Activated CD4-positive, alpha-beta T cell treated with anti-CD3 and anti-CD28 coated beads, Interleukin-2, amount 50 U/mL, for 1 hour (primary cell): ENCODE measurements around the gene CYP39A1.

Source experiments
- DNase-seq: peaks from one replicate; pipeline ENCODE4 v3.0.0-alpha.2; 2020

The CYP39A1 gene, protein sequence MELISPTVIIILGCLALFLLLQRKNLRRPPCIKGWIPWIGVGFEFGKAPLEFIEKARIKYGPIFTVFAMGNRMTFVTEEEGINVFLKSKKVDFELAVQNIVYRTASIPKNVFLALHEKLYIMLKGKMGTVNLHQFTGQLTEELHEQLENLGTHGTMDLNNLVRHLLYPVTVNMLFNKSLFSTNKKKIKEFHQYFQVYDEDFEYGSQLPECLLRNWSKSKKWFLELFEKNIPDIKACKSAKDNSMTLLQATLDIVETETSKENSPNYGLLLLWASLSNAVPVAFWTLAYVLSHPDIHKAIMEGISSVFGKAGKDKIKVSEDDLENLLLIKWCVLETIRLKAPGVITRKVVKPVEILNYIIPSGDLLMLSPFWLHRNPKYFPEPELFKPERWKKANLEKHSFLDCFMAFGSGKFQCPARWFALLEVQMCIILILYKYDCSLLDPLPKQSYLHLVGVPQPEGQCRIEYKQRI

DNA sequence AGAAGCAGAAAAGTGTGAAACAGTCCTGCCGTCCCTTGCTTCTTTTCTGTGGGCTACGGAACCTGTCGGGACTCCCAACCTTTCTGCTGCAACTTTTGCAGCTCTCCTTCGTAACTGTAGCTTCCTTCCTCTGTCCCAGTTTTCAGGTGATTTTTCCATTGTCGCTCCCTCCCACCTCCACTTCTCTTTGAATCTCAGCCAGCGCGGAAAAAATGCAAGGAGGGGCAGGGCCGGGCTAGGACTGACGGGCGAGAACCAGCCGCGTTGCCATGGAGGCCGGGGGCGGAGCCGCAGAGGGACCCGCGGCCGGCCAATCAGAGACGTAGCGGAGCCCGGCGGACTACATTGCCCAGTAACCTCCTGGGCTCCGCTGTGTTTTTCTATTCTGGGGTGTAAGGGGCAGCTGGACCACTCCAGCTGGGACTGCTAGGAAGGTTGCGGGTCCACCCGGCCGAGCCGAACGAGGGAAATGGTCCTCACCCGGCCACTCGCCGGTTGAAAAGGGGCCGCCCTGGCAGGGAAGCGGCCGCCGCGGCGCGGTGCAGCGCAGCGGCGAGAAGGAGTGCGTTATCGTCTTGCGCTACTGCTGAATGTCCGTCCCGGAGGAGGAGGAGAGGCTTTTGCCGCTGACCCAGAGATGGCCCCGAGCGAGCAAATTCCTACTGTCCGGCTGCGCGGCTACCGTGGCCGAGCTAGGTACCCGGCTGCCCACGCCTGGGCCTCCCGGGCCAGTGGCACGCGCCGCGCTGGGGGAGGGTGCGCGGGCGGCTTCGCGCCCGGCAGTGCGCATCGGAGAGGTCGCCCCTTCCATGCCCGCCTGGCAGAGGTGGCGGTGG, at the start of gene CYP39A1, which contains the start of gene SLC25A27:
TSS of gene CYP39A1 (minus strand) at position 216 of the 836 bp plus-strand sequence. CDS start 236 bp downstream, outside the sequence.
TSS of gene SLC25A27 (plus strand) at position 373 of the 836 bp plus-strand sequence. CDS start at position 591, 218 bp downstream.
- peak; percentile 72 for DNase-seq

DNA sequence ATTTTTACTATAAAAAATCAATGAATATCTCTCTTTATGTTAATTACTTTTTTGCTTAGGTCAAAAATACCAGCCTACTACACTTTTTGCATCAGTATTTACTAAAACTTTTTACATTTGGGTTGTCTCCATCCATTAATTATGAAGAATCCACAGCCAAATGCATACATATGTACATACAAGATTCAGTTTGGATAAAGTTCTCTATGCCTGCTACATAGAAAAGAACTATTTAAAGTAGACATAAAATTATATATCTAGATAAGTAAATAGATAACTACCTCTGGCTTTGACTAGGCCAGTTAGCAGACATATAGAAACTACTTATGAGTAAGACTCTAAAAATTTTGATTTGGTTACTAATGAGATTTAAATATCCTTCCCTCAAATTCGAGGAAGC, 47.4 kb upstream of the CYP39A1 start:
- no peak for DNase-seq

DNA sequence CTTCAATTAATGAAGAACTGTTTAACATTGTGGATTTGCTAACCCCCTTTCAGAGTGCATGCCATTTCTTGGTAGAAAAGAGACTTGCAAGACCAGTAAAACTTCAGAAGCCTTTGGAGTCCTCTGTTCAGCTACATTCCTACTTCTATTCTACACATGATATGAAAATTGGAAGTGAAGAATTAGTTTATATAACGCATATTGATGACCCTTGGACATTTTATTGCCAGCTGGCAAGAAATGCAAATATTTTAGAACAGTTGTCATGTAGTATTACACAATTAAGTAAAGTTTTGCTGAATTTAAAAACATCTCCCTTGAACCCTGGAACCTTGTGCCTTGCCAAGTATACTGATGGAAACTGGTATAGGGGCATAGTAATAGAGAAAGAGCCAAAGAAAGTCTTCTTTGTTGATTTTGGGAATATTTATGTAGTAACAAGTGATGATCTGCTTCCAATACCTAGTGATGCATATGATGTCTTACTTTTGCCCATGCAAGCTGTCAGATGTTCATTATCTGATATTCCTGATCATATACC, 38.4 kb upstream of the CYP39A1 start:
- DNase-seq, result no peak

DNA sequence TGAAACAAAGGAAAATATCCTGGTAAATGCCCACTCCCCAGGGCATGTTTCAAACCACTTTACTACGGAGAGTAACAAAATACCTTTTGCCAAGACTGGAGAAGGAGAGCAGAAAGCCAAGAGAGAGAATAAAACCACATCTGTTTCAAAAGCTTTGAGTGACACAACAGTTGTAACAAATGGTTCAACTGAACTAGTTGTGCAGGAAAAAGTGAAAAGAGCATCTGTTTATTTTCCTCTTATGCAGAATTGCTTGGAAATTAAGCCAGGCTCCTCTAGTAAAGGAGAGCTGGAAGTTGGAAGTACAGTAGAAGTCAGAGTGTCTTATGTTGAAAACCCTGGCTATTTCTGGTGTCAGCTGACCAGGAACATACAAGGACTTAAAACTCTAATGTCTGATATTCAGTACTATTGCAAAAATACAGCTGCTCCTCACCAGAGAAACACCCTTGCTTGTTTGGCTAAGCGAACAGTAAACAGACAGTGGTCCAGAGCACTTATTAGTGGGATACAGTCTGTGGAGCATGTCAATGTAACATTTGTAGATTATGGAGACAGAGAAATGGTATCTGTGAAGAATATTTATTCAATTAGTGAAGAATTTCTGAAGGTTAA, 37.6 kb upstream of the CYP39A1 start:
- DNase-seq, result no peak

DNA sequence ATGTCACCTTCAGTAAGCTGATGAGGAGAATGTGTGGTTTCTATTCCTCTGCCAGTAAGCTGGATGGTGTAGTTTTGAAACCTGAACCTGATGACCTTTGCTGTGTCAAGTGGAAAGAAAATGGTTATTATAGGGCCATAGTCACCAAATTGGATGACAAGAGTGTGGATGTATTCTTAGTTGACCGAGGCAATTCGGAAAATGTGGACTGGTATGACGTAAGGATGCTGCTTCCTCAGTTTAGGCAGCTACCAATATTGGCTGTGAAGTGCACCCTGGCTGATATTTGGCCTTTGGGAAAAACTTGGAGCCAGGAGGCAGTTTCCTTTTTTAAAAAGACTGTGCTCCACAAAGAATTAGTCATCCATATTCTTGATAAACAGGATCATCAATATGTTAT, 37.0 kb upstream of the CYP39A1 start:
- DNase-seq, result no peak

DNA sequence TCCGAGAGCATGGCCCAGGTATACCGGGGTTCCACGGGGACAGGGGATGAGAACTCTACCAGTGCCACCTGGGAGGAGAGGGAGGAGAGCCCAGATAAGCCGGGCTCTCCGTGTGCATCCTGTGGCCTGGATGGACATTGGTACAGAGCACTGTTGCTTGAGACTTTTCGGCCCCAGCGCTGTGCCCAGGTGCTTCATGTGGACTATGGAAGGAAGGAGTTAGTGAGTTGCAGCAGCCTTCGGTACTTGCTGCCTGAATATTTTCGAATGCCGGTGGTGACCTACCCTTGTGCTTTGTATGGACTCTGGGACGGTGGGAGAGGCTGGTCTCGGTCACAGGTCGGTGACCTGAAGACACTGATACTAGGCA, 36.3 kb upstream of the CYP39A1 start:
- DNase-seq, result no peak

DNA sequence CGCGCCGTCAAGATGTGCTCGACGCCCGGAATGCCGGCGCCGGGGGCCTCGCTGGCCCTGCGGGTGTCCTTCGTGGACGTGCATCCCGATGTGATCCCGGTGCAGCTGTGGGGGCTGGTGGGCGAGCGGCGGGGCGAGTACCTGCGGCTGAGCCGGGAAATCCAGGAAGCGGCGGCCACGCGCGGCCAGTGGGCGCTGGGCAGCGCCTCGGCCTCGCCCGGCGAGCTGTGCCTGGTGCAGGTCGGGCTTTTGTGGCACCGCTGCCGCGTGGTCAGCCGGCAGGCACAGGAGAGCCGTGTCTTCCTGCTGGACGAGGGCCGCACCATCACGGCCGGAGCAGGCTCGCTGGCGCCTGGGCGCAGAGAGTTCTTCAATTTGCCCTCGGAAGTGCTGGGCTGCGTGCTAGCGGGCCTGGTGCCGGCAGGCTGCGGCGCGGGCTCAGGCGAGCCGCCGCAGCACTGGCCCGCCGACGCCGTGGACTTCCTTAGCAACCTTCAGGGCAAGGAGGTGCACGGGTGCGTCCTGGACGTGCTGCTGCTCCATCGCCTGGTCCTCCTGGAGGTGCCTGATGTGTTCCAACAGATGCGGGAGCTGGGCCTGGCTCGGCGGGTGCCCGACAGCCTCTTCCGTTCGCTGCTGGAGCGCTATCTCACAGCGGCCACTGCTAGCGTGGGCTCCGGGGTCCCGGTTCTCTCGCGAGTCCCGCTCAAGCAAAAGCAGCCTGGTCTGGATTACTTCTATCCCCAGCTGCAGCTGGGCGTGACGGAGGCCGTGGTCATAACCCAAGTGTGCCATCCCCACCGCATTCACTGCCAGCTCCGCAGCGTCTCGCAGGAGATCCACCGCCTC, 35.7 kb upstream of the CYP39A1 start:
- no peak for DNase-seq

DNA sequence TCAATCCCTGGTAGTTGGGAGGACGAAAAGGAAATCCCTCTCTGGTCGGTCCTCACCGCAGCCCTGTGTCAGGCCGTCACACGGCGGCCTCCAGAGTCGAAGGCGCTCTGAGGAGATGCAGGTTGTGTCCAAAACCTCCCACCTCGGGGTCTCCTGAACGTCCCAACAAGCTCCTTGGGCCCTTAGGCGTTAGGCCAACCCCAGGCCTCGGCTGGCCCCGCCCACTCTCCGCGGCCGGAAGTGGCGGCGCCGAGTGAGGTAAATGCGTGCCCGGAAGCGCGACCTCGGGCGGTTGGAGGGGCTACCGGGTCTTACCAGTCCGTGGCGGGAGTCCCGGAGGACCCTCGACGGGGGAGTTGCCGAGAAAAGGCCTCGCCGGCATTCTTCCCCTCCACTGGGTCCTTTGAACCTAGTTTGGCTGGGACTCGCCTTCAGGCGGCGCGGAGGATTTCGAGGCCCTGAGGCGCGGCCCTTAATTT, 35.0 kb upstream of the CYP39A1 start, which contains the start of gene TDRD6:
TSS of gene TDRD6 (plus strand) at position 267 of the 479 bp plus-strand sequence. CDS start 244 bp downstream, outside the sequence.
- no peak for DNase-seq

DNA sequence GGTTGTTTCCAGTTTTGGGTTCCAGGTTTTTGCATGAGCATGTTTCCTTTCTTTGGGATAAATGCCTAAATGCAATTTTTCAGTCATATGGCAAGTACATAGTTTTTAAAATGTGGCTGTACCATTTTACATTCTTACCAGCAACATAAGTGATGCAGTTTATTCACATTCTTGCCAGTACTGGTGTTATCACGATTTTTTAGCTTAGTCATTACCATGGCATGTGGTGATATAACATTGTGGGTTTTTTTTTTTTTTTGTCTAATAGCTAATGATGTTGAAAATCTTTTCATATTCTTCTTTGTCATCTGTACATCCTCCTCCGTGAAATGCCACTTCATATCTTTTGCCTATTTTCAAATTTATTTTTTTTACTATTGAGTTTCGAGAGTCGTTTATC, 32.2 kb upstream of the CYP39A1 start:
- DNase-seq, result no peak

DNA sequence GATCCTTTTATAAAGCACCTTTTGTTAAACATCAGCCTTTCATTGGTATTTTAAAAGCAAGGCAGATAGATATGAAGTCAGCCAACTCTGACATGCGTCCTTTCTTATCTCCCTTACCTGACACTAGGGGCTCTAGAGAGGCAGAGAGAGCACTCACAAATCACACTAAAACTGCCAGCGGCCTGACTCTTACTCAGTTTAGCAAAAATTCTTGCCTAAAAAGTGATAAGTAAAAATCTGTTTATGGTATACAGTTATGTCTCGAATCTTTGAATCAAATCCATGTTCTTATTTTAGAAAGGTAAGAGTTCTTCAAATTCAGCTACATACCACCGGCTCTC, 24.7 kb upstream of the CYP39A1 start:
- DNase-seq, result no peak

DNA sequence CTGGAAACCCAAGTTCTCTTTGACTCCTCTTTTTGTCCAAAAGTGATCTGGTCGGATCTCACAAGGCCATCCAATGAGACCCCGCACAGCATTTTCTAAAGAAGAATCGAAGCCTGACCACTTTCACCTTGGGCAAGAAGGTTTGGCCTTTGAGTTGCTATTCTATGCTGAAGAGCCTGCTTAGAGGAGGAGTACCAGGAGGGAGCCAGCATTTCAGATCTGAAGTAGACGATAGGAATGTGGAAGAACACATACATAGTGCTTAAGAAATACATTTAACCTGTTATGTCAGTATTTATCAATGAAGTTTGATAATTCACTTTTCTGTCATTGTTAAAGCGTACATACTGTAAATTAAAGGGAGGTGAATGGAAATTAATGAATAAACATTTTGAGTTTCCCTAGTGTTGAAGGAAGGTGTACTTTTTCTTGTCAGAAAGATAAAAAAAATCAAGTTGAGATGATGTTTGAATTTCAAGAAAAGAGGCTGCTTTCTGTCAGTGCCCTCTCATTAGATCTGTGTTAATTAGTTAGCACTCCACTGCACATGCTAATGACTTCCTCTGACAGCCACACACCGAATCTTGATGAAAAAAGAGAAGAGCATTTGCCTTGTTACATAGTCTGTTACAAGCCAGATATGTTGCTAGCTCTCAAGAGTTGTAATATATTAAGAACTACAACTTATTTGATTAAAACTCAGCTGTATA, 24.1 kb upstream of the CYP39A1 start:
- DNase-seq, result no peak

DNA sequence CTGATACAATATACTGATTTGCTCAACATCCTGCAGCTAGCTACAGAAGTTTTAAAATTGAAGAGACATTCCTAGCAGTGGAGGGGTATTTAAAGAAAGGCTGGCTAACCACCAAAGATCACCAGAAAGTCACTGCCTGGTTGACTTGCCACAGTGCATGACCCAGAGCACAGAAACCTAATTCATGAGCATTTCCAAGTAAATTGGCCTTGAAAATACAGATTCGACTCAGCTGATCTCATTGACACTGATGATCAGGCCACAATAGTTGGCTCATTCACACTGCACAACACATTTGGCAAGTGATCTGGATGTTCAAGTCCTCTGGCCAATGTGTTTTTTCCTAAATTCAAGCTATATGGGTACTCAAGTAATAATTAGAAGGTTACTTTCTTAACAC, 21.8 kb upstream of the CYP39A1 start:
- DNase-seq, result no peak

DNA sequence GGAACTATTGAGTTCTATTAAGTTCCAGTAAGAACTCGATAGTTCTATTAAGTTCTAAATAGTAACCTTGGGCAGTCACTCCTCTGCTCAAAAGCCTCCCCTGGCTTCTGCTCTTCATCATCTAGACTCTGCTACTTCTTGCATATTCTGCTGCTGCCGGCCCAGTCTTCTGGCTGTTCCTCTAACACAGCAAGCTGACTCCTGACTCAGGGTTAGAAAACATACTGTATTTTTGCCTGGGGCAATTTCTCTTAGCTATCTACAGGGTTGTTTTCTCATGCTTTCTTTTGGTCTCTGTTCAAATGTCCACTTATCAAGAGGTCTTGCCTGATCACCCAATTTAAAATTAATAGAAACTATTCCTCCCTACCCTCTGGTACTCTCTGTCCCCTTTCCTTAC, 14.8 kb upstream of the CYP39A1 start:
- no peak for DNase-seq

DNA sequence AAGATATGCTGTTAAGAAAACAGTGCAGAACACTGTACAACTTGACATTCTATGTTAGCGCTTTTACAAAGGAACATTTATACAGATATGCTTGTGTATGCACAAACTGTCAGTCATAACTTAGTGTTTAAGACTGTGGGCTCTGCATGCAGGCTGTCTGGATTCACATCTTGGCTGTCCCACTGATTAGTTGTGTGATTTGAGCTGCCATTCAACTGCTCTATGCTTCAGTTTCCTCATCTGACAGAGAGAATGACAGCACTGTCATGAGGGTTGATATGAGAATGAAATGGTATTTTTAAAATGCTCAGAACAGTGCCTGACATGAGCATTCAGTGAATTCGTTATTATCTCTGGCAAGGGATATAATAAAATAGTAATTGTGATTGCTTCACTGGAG, 8.9 kb upstream of the CYP39A1 start:
- DNase-seq, result no peak

DNA sequence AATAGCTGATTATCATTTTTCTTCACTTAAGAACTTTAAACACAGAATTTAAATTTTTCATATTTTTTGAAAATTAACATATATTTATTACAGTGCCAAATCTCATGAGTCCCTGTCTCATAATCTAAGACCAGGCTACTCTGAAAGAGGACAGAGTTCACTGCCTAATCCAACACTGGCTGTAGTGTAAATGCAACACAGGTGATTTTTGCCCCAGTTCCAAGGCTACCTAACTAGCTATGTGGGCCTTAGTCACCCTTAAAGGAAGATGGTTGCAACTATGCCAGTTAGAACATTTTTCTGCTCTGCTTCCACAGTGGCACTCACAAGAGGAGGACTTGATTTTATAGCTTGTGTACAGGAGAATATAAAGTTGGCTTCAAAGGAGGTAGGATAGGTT, 5.0 kb upstream of the CYP39A1 start:
- no peak for DNase-seq

DNA sequence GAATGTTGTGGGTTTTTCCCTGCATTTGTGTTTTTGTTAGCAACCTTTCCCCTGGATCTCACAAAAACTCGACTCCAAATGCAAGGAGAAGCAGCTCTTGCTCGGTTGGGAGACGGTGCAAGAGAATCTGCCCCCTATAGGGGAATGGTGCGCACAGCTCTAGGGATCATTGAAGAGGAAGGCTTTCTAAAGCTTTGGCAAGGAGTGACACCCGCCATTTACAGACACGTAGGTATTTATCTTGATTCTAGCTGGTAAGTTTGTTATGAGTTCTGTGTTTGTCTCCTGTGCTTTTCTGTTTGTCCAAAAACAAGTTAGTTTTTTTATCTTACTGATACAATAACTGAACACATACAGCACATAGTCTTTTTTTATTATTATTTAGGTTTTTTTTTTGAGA, 3.2 kb upstream of the CYP39A1 start:
- no peak for DNase-seq

DNA sequence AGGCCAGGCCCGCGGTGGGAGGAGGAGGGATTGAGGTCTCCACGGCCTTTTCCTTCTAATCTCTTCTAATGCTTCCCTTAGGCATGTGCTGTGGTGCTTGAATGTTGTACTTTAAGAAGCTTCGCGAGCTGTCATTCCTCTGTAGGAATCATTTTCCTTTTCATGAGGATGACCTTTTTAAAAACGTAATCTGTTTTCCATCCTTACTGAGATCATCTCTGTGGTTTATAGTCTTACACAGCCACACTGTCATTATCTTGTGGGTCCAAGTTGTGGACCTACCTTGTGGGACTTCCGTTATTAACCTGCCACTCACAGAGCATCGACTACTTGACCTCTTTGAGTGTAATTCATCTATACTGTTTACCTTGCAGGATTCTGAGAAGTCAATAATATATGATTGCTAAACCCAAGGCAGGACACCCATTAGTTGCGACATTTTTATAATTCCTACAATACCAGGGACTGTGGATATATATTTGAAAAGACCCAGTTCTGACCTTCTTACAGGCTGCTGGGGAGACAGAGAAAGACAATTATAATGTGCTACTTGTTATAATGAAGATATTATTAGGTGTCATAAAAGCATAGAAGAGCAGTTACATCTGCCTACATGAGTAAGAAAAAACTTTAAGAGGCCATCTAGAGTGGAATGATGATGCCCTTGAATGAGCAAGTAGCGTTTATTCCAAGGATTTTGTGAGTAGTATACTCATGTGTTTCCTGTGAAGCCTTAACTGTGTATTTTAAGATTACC, 999 bp upstream of the CYP39A1 start:
- DNase-seq, result no peak

DNA sequence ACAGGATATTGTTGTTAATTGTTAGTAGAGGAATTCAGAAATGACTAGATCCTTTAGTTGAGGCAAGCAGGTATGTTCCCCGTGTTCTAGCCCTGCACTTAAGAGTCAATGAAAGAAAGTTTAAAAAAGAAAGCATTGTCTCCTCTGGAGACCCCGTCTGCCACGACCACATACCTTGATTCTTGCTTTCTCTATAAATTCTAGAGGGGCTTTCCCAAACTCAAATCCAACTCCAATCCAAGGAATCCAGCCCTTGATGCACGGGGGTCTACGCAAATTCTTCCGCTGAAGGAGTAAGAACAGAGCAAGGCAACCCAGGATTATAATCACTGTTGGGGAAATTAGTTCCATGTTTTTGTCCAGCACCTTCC, 401 bp downstream of the CYP39A1 start:
- no peak for DNase-seq

DNA sequence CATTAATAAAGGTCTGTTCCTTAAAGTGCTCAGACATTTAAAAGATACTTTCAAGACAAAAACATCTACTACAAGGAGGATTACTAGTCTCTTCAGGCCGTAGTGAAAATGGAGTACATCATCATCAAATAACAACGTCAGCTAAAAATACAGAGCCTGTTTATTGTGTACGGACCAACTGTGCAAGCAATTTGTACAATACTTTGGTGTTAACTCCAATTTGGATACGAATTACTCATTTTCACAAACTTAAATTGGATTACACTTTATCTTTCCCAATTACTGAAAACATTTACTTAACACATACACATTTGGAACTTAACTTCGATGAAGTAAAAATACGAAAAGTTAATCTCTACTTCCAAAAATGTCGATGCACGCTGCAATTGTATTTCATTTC, 802 bp downstream of the CYP39A1 start:
- DNase-seq, result no peak

DNA sequence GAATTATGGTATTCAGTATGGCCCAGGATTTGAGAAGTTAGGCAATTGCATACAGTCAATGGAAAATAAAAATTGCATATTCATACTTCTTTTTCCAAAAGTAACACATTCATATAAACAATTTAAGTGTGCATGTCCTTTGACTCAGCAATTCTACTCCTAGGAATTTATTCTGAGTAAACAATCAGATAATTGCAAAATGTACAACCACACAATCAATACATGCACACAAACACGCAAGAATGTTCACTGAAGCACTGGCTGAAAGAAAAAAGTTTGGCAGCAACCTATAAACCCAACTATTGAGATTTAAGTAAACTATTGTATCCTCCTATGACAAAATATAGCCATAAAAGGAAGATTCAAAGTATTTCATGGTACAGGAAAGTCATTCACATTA, 1.6 kb downstream of the CYP39A1 start:
- DNase-seq, result no peak
